ENCODE measurements around the gene MXI1.
"Not testable (repeated sequence)": the region's sequence is repeated elsewhere in the genome, so short reads cannot be mapped to it uniquely, and the experiment has no call there.

MXI1 gene

GRCh38 chr10:110304780-110305421, 97.5 kb downstream of the MXI1 start, which contains the start of gene SMNDC1:
SMNDC1 (minus strand) TSS chr10:110304920; CDS start chr10:110303587, 1,333 bp downstream.
- H3K27ac ChIP-seq: peak within 1 kb of the TSS; percentile 90

GRCh38 chr10:110305767-110306451, 98.5 kb downstream of the MXI1 start:
- peak; percentile 82 for DNase-seq (ENCODE audit: low read depth, low spot score)
- H3K27ac ChIP-seq: peak overlapping the region; percentile 90

More at GRCh38 chr10:110304780-110305421, 97.5 kb downstream of the MXI1 start, which contains the start of gene SMNDC1:
- peak; percentile 84 for DNase-seq (ENCODE audit: low read depth, low spot score)

GRCh38 chr10:110306452-110306768, 99.0 kb downstream of the MXI1 start:
- no peak for DNase-seq (ENCODE audit: low read depth, low spot score)
- peak overlapping the region; percentile 90 for H3K27ac ChIP-seq

- no peak for DNase-seq (ENCODE audit: low read depth, low spot score)
- H3K27ac ChIP-seq: peak overlapping the region; percentile 4
Observed at GRCh38 chr10:110307805-110308204, 100.4 kb downstream of the MXI1 start.

GRCh38 chr10:110310741-110311140, 103.3 kb downstream of the MXI1 start:
- no peak overlapping the region for H3K27ac ChIP-seq
- no peak for DNase-seq (ENCODE audit: low read depth, low spot score)

GRCh38 chr10:110311357-110311949, 104.0 kb downstream of the MXI1 start:
- DNase-seq (ENCODE audit: low read depth, low spot score): no peak
- no peak overlapping the region for H3K27ac ChIP-seq

GRCh38 chr10:110312206-110312605, 104.8 kb downstream of the MXI1 start:
- H3K27ac ChIP-seq: no peak overlapping the region
- no peak for DNase-seq (ENCODE audit: low read depth, low spot score)

- no peak for DNase-seq (ENCODE audit: low read depth, low spot score)
- H3K27ac ChIP-seq: no peak overlapping the region
Observed at GRCh38 chr10:110313674-110314073, 106.3 kb downstream of the MXI1 start.

GRCh38 chr10:110317866-110318850, 110.8 kb downstream of the MXI1 start:
- no peak overlapping the region for H3K27ac ChIP-seq
- no peak for DNase-seq (ENCODE audit: low read depth, low spot score)

- H3K27ac ChIP-seq: no peak overlapping the region
- DNase-seq (ENCODE audit: low read depth, low spot score): no peak
Observed at GRCh38 chr10:110321869-110322620, 114.6 kb downstream of the MXI1 start.

GRCh38 chr10:110323503-110323902, 116.1 kb downstream of the MXI1 start:
- DNase-seq (ENCODE audit: low read depth, low spot score): peak; percentile 66
- H3K27ac ChIP-seq: peak overlapping the region; percentile 30

- no peak for DNase-seq (ENCODE audit: low read depth, low spot score)
- peak overlapping the region; percentile 30 for H3K27ac ChIP-seq
Observed at GRCh38 chr10:110324201-110324804, 116.9 kb downstream of the MXI1 start.

GRCh38 chr10:110324805-110325280, 117.4 kb downstream of the MXI1 start:
- no peak overlapping the region for H3K27ac ChIP-seq
- DNase-seq (ENCODE audit: low read depth, low spot score): no peak

GRCh38 chr10:110326351-110327032, 119.1 kb downstream of the MXI1 start:
- H3K27ac ChIP-seq: peak overlapping the region; percentile 58

GRCh38 chr10:110327262-110327914, 120.0 kb downstream of the MXI1 start:
- DNase-seq (ENCODE audit: low read depth, low spot score): no peak
- peak overlapping the region; percentile 58 for H3K27ac ChIP-seq

More at GRCh38 chr10:110326351-110327032, 119.1 kb downstream of the MXI1 start:
- DNase-seq (ENCODE audit: low read depth, low spot score): no peak

- no peak overlapping the region for H3K27ac ChIP-seq
- no peak for DNase-seq (ENCODE audit: low read depth, low spot score)
Observed at GRCh38 chr10:110330675-110331074, 123.3 kb downstream of the MXI1 start.

- not testable (repeated sequence) for H3K27ac ChIP-seq; DNase-seq (ENCODE audit: low read depth, low spot score)
Observed at GRCh38 chr10:110331226-110331795, 123.9 kb downstream of the MXI1 start.
